Measurements from ENCODE around the gene OR10C1.

The OR10C1 gene

GRCh38 chr6:29424168-29424567 is 14.9 kb upstream of the OR10C1 start:
- Histone ChIP-seq H4K20me1 (ENCODE audit: insufficient read depth, low read length) (no peaks in the 10 kb centered on the region), H3K9me3 (ENCODE audit: low read length) (0 out of 2 replicates have a peak, but pooled peaks cover 2% of the 10 kb centered on the region), H3K4me2 (ENCODE audit: low read length) (no peak overlapping the region), H3K79me2 (ENCODE audit: insufficient read depth, low read length) (no peaks in the 10 kb centered on the region), H3K9ac (ENCODE audit: low read length) (no peak overlapping the region), H3K9me2 (ENCODE audit: low read depth, low read length) (no peaks in the 10 kb centered on the region), H2AFZ (ENCODE audit: low read length) (no peak overlapping the region), H3K36me3 (ENCODE audit: insufficient read depth, low read length) (no peaks in the 10 kb centered on the region), H3K27ac (ENCODE audit: low read depth, low read length, poor library complexity, severe bottlenecking) (no peak overlapping the region), H3F3A (ENCODE audit: insufficient read depth, low read length) (no peaks in the 10 kb centered on the region), H3K4me1 (ENCODE audit: insufficient read depth, low read length, severe bottlenecking) (no peaks in the 10 kb centered on the region), H3K27me3 (ENCODE audit: insufficient read depth, low read length) (no peaks in the 10 kb centered on the region), H3K4me3 (ENCODE audit: low read depth, low read length, poor library complexity, severe bottlenecking) (no peak overlapping the region)
- TF ChIP-seq CTCF (IDR thresholded peaks at IDR 0.05; ENCODE audit: low read length): no peak
- TF ChIP-seq EZH2 (IDR thresholded peaks at IDR 0.05; ENCODE audit: borderline replicate concordance, low read length): no peak

GRCh38 chr6:29424575-29424974 is 14.5 kb upstream of the OR10C1 start:
- no peak overlapping the region for H3K9ac ChIP-seq (ENCODE audit: low read length)
- H3K27me3 ChIP-seq (ENCODE audit: insufficient read depth, low read length): no peaks in the 10 kb centered on the region
- no peaks in the 10 kb centered on the region for H3K36me3 ChIP-seq (ENCODE audit: insufficient read depth, low read length)
- no peaks in the 10 kb centered on the region for H3K9me2 ChIP-seq (ENCODE audit: low read depth, low read length)
- H3K4me2 ChIP-seq (ENCODE audit: low read length): no peak overlapping the region
- no peak for TF ChIP-seq CTCF (IDR thresholded peaks at IDR 0.05; ENCODE audit: low read length)
- no peak for TF ChIP-seq EZH2 (IDR thresholded peaks at IDR 0.05; ENCODE audit: borderline replicate concordance, low read length)
- H3K27ac ChIP-seq (ENCODE audit: low read depth, low read length, poor library complexity, severe bottlenecking): no peak overlapping the region
- H3F3A ChIP-seq (ENCODE audit: insufficient read depth, low read length): no peaks in the 10 kb centered on the region
- H3K79me2 ChIP-seq (ENCODE audit: insufficient read depth, low read length): no peaks in the 10 kb centered on the region
- no peak overlapping the region for H2AFZ ChIP-seq (ENCODE audit: low read length)
- no peak overlapping the region for H3K4me3 ChIP-seq (ENCODE audit: low read depth, low read length, poor library complexity, severe bottlenecking)
- no peaks in the 10 kb centered on the region for H4K20me1 ChIP-seq (ENCODE audit: insufficient read depth, low read length)
- 0 out of 2 replicates have a peak, but pooled peaks cover 2% of the 10 kb centered on the region for H3K9me3 ChIP-seq (ENCODE audit: low read length)
- no peaks in the 10 kb centered on the region for H3K4me1 ChIP-seq (ENCODE audit: insufficient read depth, low read length, severe bottlenecking)

GRCh38 chr6:29425075-29425474 is 14.0 kb upstream of the OR10C1 start:
- no peak overlapping the region for H3K9ac ChIP-seq (ENCODE audit: low read length)
- no peaks in the 10 kb centered on the region for H4K20me1 ChIP-seq (ENCODE audit: insufficient read depth, low read length)
- no peaks in the 10 kb centered on the region for H3F3A ChIP-seq (ENCODE audit: insufficient read depth, low read length)
- no peaks in the 10 kb centered on the region for H3K9me2 ChIP-seq (ENCODE audit: low read depth, low read length)
- H3K27me3 ChIP-seq (ENCODE audit: insufficient read depth, low read length): no peaks in the 10 kb centered on the region
- no peaks in the 10 kb centered on the region for H3K36me3 ChIP-seq (ENCODE audit: insufficient read depth, low read length)
- 0 out of 2 replicates have a peak, but pooled peaks cover 2% of the 10 kb centered on the region for H3K9me3 ChIP-seq (ENCODE audit: low read length)
- H2AFZ ChIP-seq (ENCODE audit: low read length): no peak overlapping the region
- H3K4me3 ChIP-seq (ENCODE audit: low read depth, low read length, poor library complexity, severe bottlenecking): no peak overlapping the region
- no peak overlapping the region for H3K4me2 ChIP-seq (ENCODE audit: low read length)
- no peaks in the 10 kb centered on the region for H3K4me1 ChIP-seq (ENCODE audit: insufficient read depth, low read length, severe bottlenecking)
- H3K79me2 ChIP-seq (ENCODE audit: insufficient read depth, low read length): no peaks in the 10 kb centered on the region
- TF ChIP-seq EZH2 (IDR thresholded peaks at IDR 0.05; ENCODE audit: borderline replicate concordance, low read length): no peak
- TF ChIP-seq CTCF (IDR thresholded peaks at IDR 0.05; ENCODE audit: low read length): no peak
- H3K27ac ChIP-seq (ENCODE audit: low read depth, low read length, poor library complexity, severe bottlenecking): no peak overlapping the region
